Right cardiac atrium (tissue), 5 donors: Measurements from ENCODE around the gene GAS2L3. TPM values are rescaled to one million over a fixed set of nuclear protein-coding genes. Genes with fewer than 3 reads are reported as not detected.

Experiments
- ATAC-seq, 2 donors: fragments of 200-7000 bp; cut with Tn5 transposase; one replicate each; pipeline versions ENCODE4 v1.8.0 to v1.9.1; 2020; ENCODE audit warnings: moderate library complexity in 2 of 2, mild to moderate bottlenecking in 1 of 2
- DNase-seq, 3 donors: peaks; one replicate each; pipeline ENCODE4 v3.0.0-alpha.2; 2020
- H3K27ac ChIP-seq: one replicate; pipeline ENCODE4 v1.5.1; 2013; ENCODE audit warnings: mild to moderate bottlenecking, low read length, control low read depth, moderate library complexity
- H3K27me3 ChIP-seq: one replicate; pipeline ENCODE4 v1.6.1; 2013; ENCODE audit not compliant: control insufficient read depth, insufficient read depth
- H3K4me1 ChIP-seq: one replicate; pipeline ENCODE4 v1.6.1; 2013; ENCODE audit warnings: low read length; ENCODE audit not compliant: control insufficient read depth, insufficient read depth
- H3K4me3 ChIP-seq: one replicate; pipeline ENCODE4 v1.5.1; 2013; ENCODE audit warnings: low read length, control low read depth
- H3K9me3 ChIP-seq: one replicate; pipeline ENCODE4 v1.6.1; 2013; ENCODE audit warnings: low read length; ENCODE audit not compliant: control insufficient read depth
- WGBS: extraction: QIAGEN DNeasy Blood & Tissue Kit; methylation state at CpG from one replicate; pipeline ENCODE4 v1.1.7; 2013; 5-methylcytosine and 5-hydroxymethylcytosine counted together
- intact Hi-C, 4 donors: fragments of 100-400 bp; cut with DNase I; formaldehyde crosslinking; loops; one replicate each; pipeline versions ENCODE4 v1.11.0 to v1.14.0; 2022 to 2023
- polyA plus RNA-seq: library from polyadenylated mRNA; stranded (reverse); fragments of 200-250 nt; gene quantifications from one replicate; pipeline ENCODE4 v1.2.3, GENCODE V29; 2013
- total RNA-seq, 4 donors: library from RNA; stranded (reverse); fragmentation: NEBNext Ultra II Directional; extraction: Animal tissue kit (Norgen Biotek cat#: 25700); gene quantifications; one replicate each; pipeline ENCODE4 v1.2.1, GENCODE V29; 2021
- donor health status: healthy with polysubstance abuse.
- donor health status: DM: no; HTN: yes; CAD: no.
- donor health status: DM: no; HTN: no; CAD: no.
- donor health status: DM: no; HTN: yes; CAD: no; lungs with severe emphysema.
- donor health status: DM: yes; HTN: yes; CAD: no.

GAS2L3 gene
- total and polyA plus RNA-seq, 5 donors: 1.4 to 3.7 (median 3.1) TPM

DNA sequence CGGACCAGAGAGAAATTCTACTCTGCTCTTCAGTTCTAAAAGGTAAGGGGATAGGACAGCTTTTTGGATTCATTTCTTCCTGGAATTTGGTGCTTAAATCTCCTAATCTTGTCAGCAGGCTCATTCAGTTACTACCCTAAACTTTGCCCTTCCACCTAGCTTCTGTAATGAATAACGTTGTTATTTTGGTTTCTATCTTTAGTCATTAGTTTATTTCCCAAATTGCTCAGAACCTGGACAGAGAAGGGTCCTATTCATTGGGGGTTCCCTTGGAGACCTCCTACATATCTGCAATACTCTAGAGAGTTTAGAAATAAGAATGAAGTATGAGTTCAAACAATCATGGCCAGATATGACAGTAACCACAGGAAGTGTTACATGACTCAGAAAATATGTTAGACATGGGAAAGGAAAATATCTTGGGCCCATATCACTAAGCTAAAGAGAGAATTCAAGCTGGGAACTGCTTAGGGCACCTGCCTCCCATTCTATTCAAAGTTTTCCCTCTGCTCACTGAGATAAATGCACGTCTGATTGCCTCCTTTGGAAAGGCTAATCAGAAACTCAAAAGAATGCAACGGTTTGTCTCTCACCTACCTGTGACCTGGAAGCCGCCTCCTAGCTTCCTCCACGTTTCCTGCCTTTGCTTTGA lies 87.9 kb downstream of the GAS2L3 start:
- Histone ChIP-seq H3K4me1 (no peaks in the 10 kb centered on the region), H3K27me3 (no peaks in the 10 kb centered on the region), H3K4me3 (no peak overlapping the region), H3K9me3 (no peaks in the 10 kb centered on the region), H3K27ac (no peak overlapping the region)
- intact Hi-C loops: no loop called here
- ATAC-seq (no peak), DNase-seq (no peak)
- WGBS: 44% methylated on average over 6 of the region's 6 CpGs

DNA sequence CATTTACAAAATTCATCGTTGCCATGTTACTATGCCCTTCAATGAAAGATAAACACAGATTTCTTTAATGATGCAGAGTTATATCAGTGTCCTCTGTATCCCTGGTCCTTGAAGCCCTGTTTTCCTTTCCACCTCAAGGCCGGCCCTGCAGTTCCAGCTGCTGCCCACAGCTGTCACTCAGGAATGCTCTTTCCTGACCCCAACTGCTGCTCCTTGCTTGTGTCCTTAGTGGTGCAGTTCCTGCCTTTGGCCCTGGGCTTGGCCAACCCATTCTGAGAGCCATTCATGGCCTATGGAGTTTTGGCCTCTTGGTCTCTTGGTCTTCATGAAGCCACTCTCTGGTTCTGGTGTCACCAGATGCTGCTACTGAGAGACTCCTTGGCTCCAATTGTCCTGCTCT lies 93.1 kb downstream of the GAS2L3 start:
- H3K4me1 ChIP-seq: no peaks in the 10 kb centered on the region
- H3K9me3 ChIP-seq: no peaks in the 10 kb centered on the region
- no peak for ATAC-seq
- no peak overlapping the region for H3K27ac ChIP-seq
- intact Hi-C loops: no loop called here
- H3K4me3 ChIP-seq: no peak overlapping the region
- no peaks in the 10 kb centered on the region for H3K27me3 ChIP-seq
- 69% methylated on average over 2 of the region's 2 CpGs for whole genome bisulfite sequencing
- no peak for DNase-seq

DNA sequence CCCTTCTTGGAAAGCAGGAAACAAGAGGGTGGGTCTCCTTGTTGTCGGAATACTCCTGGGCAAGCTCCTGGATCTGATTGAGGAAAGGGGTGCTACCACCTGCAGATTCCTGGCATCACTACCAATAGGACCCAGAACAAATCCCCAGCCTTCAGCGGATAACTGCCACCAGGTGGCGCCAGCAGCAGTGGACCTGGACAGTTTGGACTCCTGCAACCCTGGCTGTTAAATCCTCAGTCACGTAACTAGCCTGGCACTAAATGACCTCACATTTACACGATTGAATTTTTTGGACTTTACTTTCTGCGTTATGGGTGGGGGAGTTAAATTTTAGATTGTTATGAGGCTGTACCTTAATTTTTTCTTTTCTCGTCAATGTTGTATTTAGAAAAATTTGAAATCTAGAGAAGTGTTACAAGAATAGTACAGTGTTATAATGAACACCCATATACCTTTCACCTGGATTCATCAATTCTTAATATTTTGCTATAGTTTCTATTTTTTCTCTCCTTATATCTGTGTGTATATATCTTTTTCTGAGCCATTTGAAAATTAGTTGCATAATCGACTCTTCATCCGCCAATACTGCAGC lies 95.6 kb downstream of the GAS2L3 start:
- 34% methylated on average over 9 of the region's 9 CpGs for WGBS
- Histone ChIP-seq H3K4me1 (no peaks in the 10 kb centered on the region), H3K4me3 (no peak overlapping the region), H3K27me3 (no peaks in the 10 kb centered on the region), H3K9me3 (no peaks in the 10 kb centered on the region), H3K27ac (no peak overlapping the region)
- ATAC-seq: peak; percentile 66 to 75
- peak; percentile 66 to 86 (median 81) for DNase-seq
- intact Hi-C loops: no loop called here

DNA sequence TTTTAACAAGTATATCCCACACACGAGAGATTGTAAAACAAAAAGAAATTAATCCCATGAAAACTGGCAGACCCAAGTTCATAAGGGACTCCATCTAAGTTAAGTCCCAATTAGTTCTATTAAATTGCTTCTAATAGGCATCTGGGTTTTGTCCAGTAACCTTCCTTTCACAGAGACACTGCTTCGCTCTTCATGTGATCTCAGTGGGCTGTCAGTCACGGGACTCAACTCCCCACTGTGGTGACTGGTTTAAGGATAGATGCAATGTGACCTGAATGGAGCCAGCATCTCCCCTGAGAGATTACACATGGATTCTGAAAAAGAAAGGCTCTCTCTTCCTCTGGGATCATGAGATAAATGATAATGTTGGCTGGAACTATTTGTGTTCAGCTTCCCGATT lies 96.4 kb downstream of the GAS2L3 start:
- Histone ChIP-seq H3K9me3 (no peaks in the 10 kb centered on the region), H3K27ac (no peak overlapping the region), H3K4me1 (no peaks in the 10 kb centered on the region), H3K4me3 (no peak overlapping the region), H3K27me3 (no peaks in the 10 kb centered on the region)
- intact Hi-C loops: no loop called here
- DNase-seq: no peak
- 68% methylated on average over 4 of the region's 4 CpGs for WGBS
- ATAC-seq: no peak

DNA sequence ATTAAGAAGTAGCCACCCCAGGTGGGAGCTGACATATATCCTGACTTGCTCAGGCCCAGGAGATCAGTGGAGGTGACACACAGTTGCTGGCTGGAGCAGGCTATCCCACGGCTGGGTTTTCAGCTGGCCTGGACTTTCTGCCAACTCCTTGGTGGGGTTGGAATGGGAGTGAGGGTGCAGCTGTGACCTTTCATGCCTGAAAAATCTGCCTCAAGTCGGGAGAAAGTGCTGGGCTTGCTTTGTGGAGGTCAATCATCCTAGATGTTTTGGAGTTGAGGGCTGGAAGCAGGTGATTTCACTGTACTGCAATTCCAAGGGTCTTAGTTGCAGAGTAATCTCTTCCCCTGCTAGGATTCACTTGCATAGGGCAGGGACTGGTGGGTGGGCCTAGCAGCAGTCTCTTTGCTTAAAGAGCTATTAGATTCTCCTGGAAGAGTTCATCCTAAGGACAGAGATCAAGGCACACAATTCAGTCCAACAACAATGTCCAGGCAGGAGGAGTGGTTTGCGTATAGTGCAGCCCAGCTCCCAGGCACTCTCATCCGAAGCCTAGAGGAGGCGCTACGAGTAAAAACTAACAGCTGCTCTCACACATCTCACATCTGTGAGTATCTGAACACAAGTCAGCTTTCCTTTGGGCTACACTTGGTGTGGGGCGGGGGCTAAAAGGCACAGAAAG lies 98.1 kb downstream of the GAS2L3 start:
- intact Hi-C loops: no loop called here
- Histone ChIP-seq H3K4me1 (no peaks in the 10 kb centered on the region), H3K27me3 (no peaks in the 10 kb centered on the region), H3K9me3 (no peaks in the 10 kb centered on the region), H3K4me3 (no peak overlapping the region), H3K27ac (no peak overlapping the region)
- no peak for ATAC-seq
- 75% methylated on average over 7 of the region's 7 CpGs for whole genome bisulfite sequencing
- DNase-seq: no peak

DNA sequence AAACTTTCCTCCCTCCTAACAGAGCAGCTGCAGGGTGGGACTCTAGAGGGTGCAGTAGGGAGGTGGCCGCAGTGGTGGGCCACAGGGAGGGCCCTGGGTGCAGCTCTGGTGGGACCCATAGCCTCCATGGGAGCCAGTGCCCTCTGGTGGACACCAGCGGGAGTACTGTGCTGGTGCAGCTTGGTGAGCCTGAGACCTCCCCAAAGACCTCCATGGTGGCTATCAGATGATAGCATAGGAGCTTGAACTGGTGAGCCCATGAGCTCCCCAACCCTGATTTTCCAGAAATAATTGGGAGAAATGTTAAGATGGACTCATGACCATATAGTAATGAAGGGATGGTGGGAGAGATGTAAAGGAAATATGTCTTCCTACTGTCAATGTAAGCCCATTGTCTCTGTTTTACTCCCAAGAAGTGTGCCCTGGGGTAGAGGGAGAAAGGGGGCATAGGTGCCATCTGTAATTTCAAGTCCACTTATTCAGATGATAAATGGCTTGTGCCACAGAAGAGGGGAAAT lies 98.7 kb downstream of the GAS2L3 start:
- WGBS: 75% methylated on average over 2 of the region's 2 CpGs
- H3K27me3 ChIP-seq: no peaks in the 10 kb centered on the region
- no peaks in the 10 kb centered on the region for H3K9me3 ChIP-seq
- no peaks in the 10 kb centered on the region for H3K4me1 ChIP-seq
- H3K27ac ChIP-seq: no peak overlapping the region
- H3K4me3 ChIP-seq: no peak overlapping the region
- peak in 2 of 3 donors; percentile 40 to 43 for DNase-seq
- peak in 1 of 2 donors; percentile 29 for ATAC-seq
- intact Hi-C loops: no loop called here

DNA sequence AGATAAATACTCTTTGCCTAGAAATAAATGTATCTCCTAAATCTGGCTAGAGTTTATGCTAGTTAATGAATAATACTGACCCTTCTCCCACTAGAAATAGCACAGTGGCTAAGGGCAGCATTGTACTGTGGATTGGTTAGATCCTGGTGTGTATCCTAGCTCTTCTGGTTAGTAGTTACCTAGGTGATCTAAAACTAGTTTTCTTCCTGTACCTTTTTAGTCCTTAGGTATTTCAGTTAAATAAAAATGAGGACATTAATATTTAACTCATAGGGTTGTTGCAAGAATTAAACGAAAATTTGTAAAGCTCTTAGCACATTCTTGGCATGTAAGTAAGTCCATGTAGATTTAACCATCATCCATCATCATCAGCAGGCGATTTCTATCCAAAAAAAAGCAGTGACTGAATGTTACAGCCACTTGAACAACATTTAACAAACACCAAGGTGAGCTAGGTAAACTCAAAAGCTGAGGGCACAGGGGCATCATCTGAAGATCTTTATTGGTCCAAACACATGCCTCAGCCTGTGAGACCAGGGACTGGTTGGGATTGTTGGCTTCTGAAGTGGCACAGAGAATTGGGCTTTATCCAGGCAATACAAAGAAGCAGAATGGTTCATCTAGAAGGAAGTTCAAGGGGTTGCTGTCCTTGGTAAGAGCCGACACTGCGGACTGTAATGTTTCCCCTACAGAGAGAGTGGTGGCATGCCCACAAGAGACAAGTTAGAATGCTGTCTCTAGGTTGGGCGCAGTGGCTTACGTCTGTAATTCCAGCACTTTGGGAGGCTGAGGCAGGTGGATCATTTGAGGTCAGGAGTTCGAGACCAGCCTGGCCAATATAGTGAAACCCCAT lies 100.8 kb downstream of the GAS2L3 start:
- WGBS: 75% methylated on average over 7 of the region's 7 CpGs
- DNase-seq (no peak), ATAC-seq (no peak)
- Histone ChIP-seq H3K27me3 (no peaks in the 10 kb centered on the region), H3K27ac (no peak overlapping the region), H3K4me3 (no peak overlapping the region), H3K4me1 (no peaks in the 10 kb centered on the region), H3K9me3 (no peaks in the 10 kb centered on the region)
- intact Hi-C loops: no loop called here

Other genes starting within 250 kb of the GAS2L3 start
- gene SLC17A8, start 216.6 kb upstream of the GAS2L3 start, total RNA-seq: under 1 TPM in 1 of 4 donors, not detected in 3; 0.09 TPM
- gene SLC17A8, start 216.6 kb upstream of the GAS2L3 start, polyA plus RNA-seq: 0.02 TPM
- gene NR1H4, start 99.8 kb upstream of the GAS2L3 start, total RNA-seq: 1 to 10 TPM in 1 of 4 donors, under 1 TPM in 2, not detected in 1; 0.17 to 2.0 (median 0.32) TPM
- 0.48 TPM for gene NR1H4, start 99.8 kb upstream of the GAS2L3 start, polyA plus RNA-seq
- under 1 TPM in 3 of 4 donors, not detected in 1; 0.29 to 0.89 (median 0.29) TPM for gene ANO4, start 221.1 kb downstream of the GAS2L3 start, total RNA-seq
- 0.23 TPM for gene ANO4, start 221.1 kb downstream of the GAS2L3 start, polyA plus RNA-seq